GM12874 (cell line): ENCODE results near the gene SSNA1.

ENCODE experiments used
- CTCF ChIP-seq: IDR thresholded peaks from 2 replicates; pipeline ENCODE4 v1.5.1; 2011; ENCODE audit warnings: low read depth, mild to moderate bottlenecking, control low read depth, low read length, moderate library complexity; ENCODE audit not compliant: insufficient read depth

Gene SSNA1

GRCh38 chr9:137198902-137199283 lies 10.4 kb downstream of the SSNA1 start:
- no peak for TF ChIP-seq CTCF

GRCh38 chr9:137199411-137200121 lies 11.1 kb downstream of the SSNA1 start:
- TF ChIP-seq CTCF, result no peak

- TF ChIP-seq CTCF, result no peak
Measured at GRCh38 chr9:137200311-137201204, 12.1 kb downstream of the SSNA1 start, which contains the start of gene TPRN. TPRN (minus strand) TSS chr9:137200741; CDS start chr9:137200711, 30 bp downstream.

- no peak for TF ChIP-seq CTCF
Measured at GRCh38 chr9:137201205-137201868, 12.9 kb downstream of the SSNA1 start.

- TF ChIP-seq CTCF, result no peak
Measured at GRCh38 chr9:137202966-137203365, 14.5 kb downstream of the SSNA1 start.

- no peak for TF ChIP-seq CTCF
Measured at GRCh38 chr9:137204731-137205125, 16.3 kb downstream of the SSNA1 start.
